GM23338 (cell line): ENCODE results near the gene VOPP1.

Experiments used
- CTCF ChIP-seq, 2 experiments: fragments of 200-600 bp in 1 of 2; sonication (generic) in 1 of 2; conservative IDR thresholded peaks; 2 replicates each; pipeline versions ENCODE4 v1.5.1 to v1.6.1; 2016 to 2017; ENCODE audit warnings: antibody characterized with exemption in 2 of 2, low read depth in 2 of 2, mild to moderate bottlenecking in 2 of 2, moderate library complexity in 1 of 2
- ETS1 ChIP-seq: IDR thresholded peaks from 2 replicates; pipeline ENCODE4 v1.6.1; 2016; ENCODE audit warnings: antibody characterized with exemption
- EZH2 ChIP-seq: fragments of 200-600 bp; sonication (generic); IDR thresholded peaks from one replicate; pipeline ENCODE4 v1.8.0; 2017; ENCODE audit warnings: antibody characterized with exemption, mild to moderate bottlenecking, low read depth; ENCODE audit not compliant: unreplicated experiment
- EZH2phosphoT487 ChIP-seq: fragments of 200-600 bp; sonication (generic); IDR thresholded peaks from one replicate; pipeline ENCODE4 v1.8.1; 2018; ENCODE audit warnings: antibody characterized with exemption; ENCODE audit not compliant: unreplicated experiment
- JUNB ChIP-seq: IDR thresholded peaks from one replicate; pipeline ENCODE4 v1.6.1; 2016; ENCODE audit warnings: antibody characterized with exemption; ENCODE audit not compliant: unreplicated experiment
- POLR2AphosphoS5 ChIP-seq: IDR thresholded peaks from 2 replicates; pipeline ENCODE4 v1.6.1; 2016; ENCODE audit warnings: antibody characterized with exemption, low read depth
- ZNF331 ChIP-seq: fragments of 250-450 bp; sonication (Bioruptor Pico); IDR thresholded peaks from 2 replicates; pipeline ENCODE4 v1.5.0; 2020; ENCODE audit warnings: low read depth, mild to moderate bottlenecking, moderate library complexity
- TF ChIP-seq, protein P1 (sequence below): IDR thresholded peaks from one replicate; pipeline ENCODE4 v1.6.1; 2018; ENCODE audit warnings: antibody characterized with exemption; ENCODE audit not compliant: unreplicated experiment

DNA sequence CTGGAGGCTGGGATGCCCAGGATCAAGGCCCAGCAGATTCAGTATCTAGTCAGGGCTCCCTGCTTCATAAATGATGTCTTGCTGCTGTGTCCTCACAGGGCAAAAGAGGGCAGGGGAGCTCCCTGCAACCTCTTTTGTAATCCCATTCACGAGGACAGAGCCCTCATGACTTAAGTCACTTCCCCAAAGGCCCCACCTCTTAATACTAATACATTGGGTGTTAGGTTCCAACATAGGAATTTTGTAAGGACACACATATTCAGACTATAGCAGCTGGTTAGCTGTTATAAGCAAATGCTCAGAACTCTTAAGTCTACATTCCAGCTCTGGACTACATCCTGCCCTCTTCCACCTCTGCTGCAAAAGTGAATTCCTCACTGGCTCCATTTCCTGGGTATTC lies 63.0 kb downstream of the VOPP1 start:
- TF ChIP-seq CTCF (conservative IDR thresholded peaks at IDR 0.05; ENCODE audit: low read depth in 2 of 2) (no peak), EZH2 (no peak), POLR2AphosphoS5 (no peak), ZNF331 (CRISPR knock-in tag) (no peak), EZH2phosphoT487 (no peak), JUNB (no peak), ETS1 (no peak)
- TF ChIP-seq, protein P1, sequence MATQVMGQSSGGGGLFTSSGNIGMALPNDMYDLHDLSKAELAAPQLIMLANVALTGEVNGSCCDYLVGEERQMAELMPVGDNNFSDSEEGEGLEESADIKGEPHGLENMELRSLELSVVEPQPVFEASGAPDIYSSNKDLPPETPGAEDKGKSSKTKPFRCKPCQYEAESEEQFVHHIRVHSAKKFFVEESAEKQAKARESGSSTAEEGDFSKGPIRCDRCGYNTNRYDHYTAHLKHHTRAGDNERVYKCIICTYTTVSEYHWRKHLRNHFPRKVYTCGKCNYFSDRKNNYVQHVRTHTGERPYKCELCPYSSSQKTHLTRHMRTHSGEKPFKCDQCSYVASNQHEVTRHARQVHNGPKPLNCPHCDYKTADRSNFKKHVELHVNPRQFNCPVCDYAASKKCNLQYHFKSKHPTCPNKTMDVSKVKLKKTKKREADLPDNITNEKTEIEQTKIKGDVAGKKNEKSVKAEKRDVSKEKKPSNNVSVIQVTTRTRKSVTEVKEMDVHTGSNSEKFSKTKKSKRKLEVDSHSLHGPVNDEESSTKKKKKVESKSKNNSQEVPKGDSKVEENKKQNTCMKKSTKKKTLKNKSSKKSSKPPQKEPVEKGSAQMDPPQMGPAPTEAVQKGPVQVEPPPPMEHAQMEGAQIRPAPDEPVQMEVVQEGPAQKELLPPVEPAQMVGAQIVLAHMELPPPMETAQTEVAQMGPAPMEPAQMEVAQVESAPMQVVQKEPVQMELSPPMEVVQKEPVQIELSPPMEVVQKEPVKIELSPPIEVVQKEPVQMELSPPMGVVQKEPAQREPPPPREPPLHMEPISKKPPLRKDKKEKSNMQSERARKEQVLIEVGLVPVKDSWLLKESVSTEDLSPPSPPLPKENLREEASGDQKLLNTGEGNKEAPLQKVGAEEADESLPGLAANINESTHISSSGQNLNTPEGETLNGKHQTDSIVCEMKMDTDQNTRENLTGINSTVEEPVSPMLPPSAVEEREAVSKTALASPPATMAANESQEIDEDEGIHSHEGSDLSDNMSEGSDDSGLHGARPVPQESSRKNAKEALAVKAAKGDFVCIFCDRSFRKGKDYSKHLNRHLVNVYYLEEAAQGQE: no peak
